Measurements from ENCODE around the gene DOCK8.
A peak's percentile ranks its signal among the peaks of the same experiment; 100 is the strongest.
"Not testable (repeated sequence)": the region's sequence is repeated elsewhere in the genome, so short reads cannot be mapped to it uniquely, and the experiment has no call there.

Gene DOCK8

GRCh38 chr9:365436-365835, 150.8 kb downstream of the DOCK8 start:
- no peak for DNase-seq (ENCODE audit: low spot score)

GRCh38 chr9:366620-367019, 152.0 kb downstream of the DOCK8 start:
- no peak for DNase-seq (ENCODE audit: low spot score)

- no peak for DNase-seq (ENCODE audit: low spot score)
These were observed 155.4 kb downstream of the DOCK8 start for GRCh38 chr9:370086-370485.

GRCh38 chr9:371349-371748, 156.7 kb downstream of the DOCK8 start:
- DNase-seq (ENCODE audit: low spot score), result no peak

GRCh38 chr9:372128-372527, 157.5 kb downstream of the DOCK8 start:
- no peak for DNase-seq (ENCODE audit: low spot score)

GRCh38 chr9:373759-374206, 159.1 kb downstream of the DOCK8 start:
- no peak for DNase-seq (ENCODE audit: low spot score)

GRCh38 chr9:374736-375135, 160.1 kb downstream of the DOCK8 start:
- no peak for DNase-seq (ENCODE audit: low spot score)

- DNase-seq (ENCODE audit: low spot score), result no peak
These were observed 161.4 kb downstream of the DOCK8 start for GRCh38 chr9:376115-376514.

- no peak for DNase-seq (ENCODE audit: low spot score)
These were observed 163.6 kb downstream of the DOCK8 start for GRCh38 chr9:378263-378662.

- DNase-seq (ENCODE audit: low spot score), result no peak
These were observed 167.7 kb downstream of the DOCK8 start for GRCh38 chr9:382383-382782.

- peak; percentile 10 for DNase-seq (ENCODE audit: low spot score)
These were observed 171.2 kb downstream of the DOCK8 start for GRCh38 chr9:385818-386398.

GRCh38 chr9:389159-389558, 174.5 kb downstream of the DOCK8 start:
- no peak for DNase-seq (ENCODE audit: low spot score)

- no peak for DNase-seq (ENCODE audit: low spot score)
These were observed 175.1 kb downstream of the DOCK8 start for GRCh38 chr9:389758-390157.

GRCh38 chr9:392077-392804, 177.6 kb downstream of the DOCK8 start:
- no peak for DNase-seq (ENCODE audit: low spot score)

- no peak for DNase-seq (ENCODE audit: low spot score)
These were observed 179.8 kb downstream of the DOCK8 start for GRCh38 chr9:394347-395052.

- DNase-seq (ENCODE audit: low spot score), result no peak
These were observed 181.7 kb downstream of the DOCK8 start for GRCh38 chr9:396396-396795.

GRCh38 chr9:398085-398484, 183.4 kb downstream of the DOCK8 start:
- no peak for DNase-seq (ENCODE audit: low spot score)

GRCh38 chr9:401223-401622, 186.6 kb downstream of the DOCK8 start:
- no peak for DNase-seq (ENCODE audit: low spot score)

GRCh38 chr9:404234-404633, 189.6 kb downstream of the DOCK8 start:
- DNase-seq (ENCODE audit: low spot score), result no peak

- DNase-seq (ENCODE audit: low spot score), result no peak
These were observed 190.7 kb downstream of the DOCK8 start for GRCh38 chr9:405341-405740.

GRCh38 chr9:406886-407654, 192.4 kb downstream of the DOCK8 start:
- no peak for DNase-seq (ENCODE audit: low spot score)

GRCh38 chr9:409655-410054, 195.0 kb downstream of the DOCK8 start:
- not testable (repeated sequence) for DNase-seq (ENCODE audit: low spot score)

- no peak for DNase-seq (ENCODE audit: low spot score)
These were observed 199.9 kb downstream of the DOCK8 start for GRCh38 chr9:414595-414994.

Data from COLO829 (cell line).